ENCODE data around the gene SFXN5. TPM values are rescaled to one million over a fixed set of nuclear protein-coding genes. Genes with fewer than 3 reads are reported as not detected.
A peak's percentile ranks its signal among the peaks of the same experiment; 100 is the strongest.

Gene SFXN5
- total and polyA plus RNA-seq, 2 of the 8 experiments (the other 6 are each of a cell fraction or from before 2014, with no cell fraction given), result 29.3 to 33.1 TPM

- POLR2A ChIA-PET (ENCODE audit: partially characterized antibody), result interaction anchor here (0.6 to 1.2 kb wide), 2 partner anchors 9 to 133 kb away, joined by 3 read pairs; no protein-coding TSS in a partner anchor
- Histone ChIP-seq H3K4ac (replicated peaks; ENCODE audit: insufficient read length, low read depth, low read length) (no peak overlapping the region), H2BK120ac (replicated peaks; ENCODE audit: low read depth, low read length) (no peak overlapping the region), H2BK12ac (ENCODE audit: low read depth, low read length) (no peak overlapping the region), H2AK5ac (ENCODE audit: low read depth, low read length) (no peak overlapping the region), H3K27ac (ENCODE audit: low read depth, low read length) (no peak overlapping the region), H4K20me1 (replicated peaks in 1 of 2; ENCODE audit: control insufficient read depth in 1 of 2, insufficient read depth in 2 of 2, low read length in 2 of 2) (peaks cover 0 to 2% of the 10 kb centered on the region in 2 experiments), H3K36me3 (ENCODE audit: control insufficient read depth in 2 of 4, insufficient read depth in 4 of 4, low read length in 3 of 4) (no peaks in the 10 kb centered on the region), H3K23ac (ENCODE audit: insufficient read length) (no peak overlapping the region), H3K27me3 (replicated peaks in 1 of 4; ENCODE audit: control insufficient read depth in 3 of 4, extremely low read depth in 1 of 4, insufficient read depth in 3 of 4, low read length in 3 of 4) (no peaks in the 10 kb centered on the region; a peak in 3 of 7 replicates), H3K79me2 (ENCODE audit: control insufficient read depth in 1 of 2, insufficient read depth in 2 of 2, low read length in 2 of 2) (no peaks in the 10 kb centered on the region), H3K56ac (replicated peaks; ENCODE audit: insufficient read length, low read depth, low read length) (no peak overlapping the region), H3K4me2 (ENCODE audit: insufficient read depth in 1 of 2, low read depth in 2 of 2, low read length in 2 of 2) (no peak overlapping the region), H4K8ac (ENCODE audit: extremely low read depth, insufficient read depth, low read length) (no peak overlapping the region; the same call in 1 of the 2 replicates), H3K4me1 (replicated peaks in 1 of 4; ENCODE audit: control insufficient read depth in 3 of 4, insufficient read depth in 4 of 4, low read length in 3 of 4) (peaks cover 0 to 2% (median 0%) of the 10 kb centered on the region in 4 experiments; a peak in 3 of 7 replicates), H4K91ac (replicated peaks; ENCODE audit: insufficient read length, low read length) (no peak overlapping the region), H3K14ac (ENCODE audit: insufficient read length) (no peak overlapping the region), H4K5ac (ENCODE audit: insufficient read length, low read depth, low read length) (no peak overlapping the region), H2BK20ac (ENCODE audit: low read length) (no peak overlapping the region), H3K9ac (replicated peaks in 1 of 4; ENCODE audit: extremely low read depth in 1 of 4, low read depth in 3 of 4, low read length in 3 of 4) (no peak overlapping the region), H3K9me3 (ENCODE audit: insufficient read depth in 2 of 2, low read depth in 1 of 2, low read length in 1 of 2) (no peaks in the 10 kb centered on the region), H2BK15ac (ENCODE audit: low read length) (no peak overlapping the region), H2BK5ac (ENCODE audit: low read depth, low read length) (no peak overlapping the region), H3K4me3 (ENCODE audit: extremely low read depth in 1 of 4, insufficient read depth in 2 of 4, low read depth in 3 of 4, low read length in 4 of 4) (no peak overlapping the region), H3K18ac (ENCODE audit: extremely low read depth, low read length) (no peak overlapping the region), H3K79me1 (ENCODE audit: low read depth, low read length) (no peaks in the 10 kb centered on the region), H2AFZ (ENCODE audit: low read length) (no peak overlapping the region), H3K23me2 (ENCODE audit: low read depth, low read length) (no peaks in the 10 kb centered on the region)
- no peak for TF ChIP-seq CHD2 (IDR thresholded peaks at IDR 0.05; ENCODE audit: low read length)
- no peak for TF ChIP-seq SIRT6 (IDR thresholded peaks at IDR 0.05; ENCODE audit: low read length)
- TF ChIP-seq GABPA (IDR thresholded peaks at IDR 0.05; ENCODE audit: borderline replicate concordance, insufficient read depth, low read length), result no peak
- CTCF ChIA-PET (ENCODE audit: partially characterized antibody), result interaction anchor here (0.6 to 9.0 kb wide), 9 partner anchors 11 to 182 kb away, joined by 3 to 86 read pairs (median 6); no protein-coding TSS in a partner anchor
- no peak for FAIRE-seq
- 86% methylated on average over 6 of the region's 6 CpGs; no CpG with 5 or more reads in 1 of the 2 experiments for WGBS, 2 experiments (ENCODE audit: extremely low coverage in 1 of 2, insufficient coverage in 1 of 2, insufficient read length in 1 of 2, insufficient replicate concordance in 2 of 2, low coverage in 1 of 2, low lambda C conversion rate in 2 of 2, missing lambda C conversion rate in 1 of 2)
- DNase-seq (ENCODE audit: low read depth in 1 of 2, low spot score in 2 of 2), result peak in 1 of 2 experiments; percentile 39
Observed at GRCh38 chr2:72994991-72995380, 76.5 kb downstream of the SFXN5 start.
